Osteoblast (primary cell): Measurements from ENCODE around the gene TMEM45A. TPM values are rescaled to one million over a fixed set of nuclear protein-coding genes. Genes with fewer than 3 reads are reported as not detected.

Experiments used
- DNase-seq: peaks from one replicate; pipeline ENCODE4 v3.0.0; 2011; ENCODE audit warnings: low spot score, mixed read lengths; ENCODE audit not compliant: insufficient read length; ENCODE audit errors: missing footprints
- H2AFZ ChIP-seq: 2 replicates; pipeline ENCODE4 v1.6.0; 2011; ENCODE audit warnings: mild to moderate bottlenecking, low read length
- H3K27ac ChIP-seq: 2 replicates; pipeline ENCODE4 v1.5.1; 2011; ENCODE audit warnings: mild to moderate bottlenecking, low read depth, low read length, moderate library complexity
- H3K27me3 ChIP-seq: 2 replicates; pipeline ENCODE4 v1.6.0; 2012; ENCODE audit warnings: mild to moderate bottlenecking, control low read depth, inconsistent platforms, low read length, moderate library complexity; ENCODE audit not compliant: insufficient read depth
- H3K36me3 ChIP-seq: 2 replicates; pipeline ENCODE4 v1.5.1; 2011; ENCODE audit warnings: mild to moderate bottlenecking, low read length, control low read depth, moderate library complexity; ENCODE audit not compliant: insufficient read depth
- H3K4me1 ChIP-seq: 2 replicates; pipeline ENCODE4 v1.5.1; 2011; ENCODE audit warnings: mild to moderate bottlenecking, low read length, control low read depth, moderate library complexity; ENCODE audit not compliant: insufficient read depth
- H3K4me2 ChIP-seq: 2 replicates; pipeline ENCODE4 v1.6.0; 2011; ENCODE audit warnings: mild to moderate bottlenecking, low read length; ENCODE audit not compliant: insufficient read depth
- H3K4me3 ChIP-seq: fragments of 200-600 bp; sonication (generic); 3 replicates; pipeline ENCODE4 v1.5.1; 2012; ENCODE audit warnings: mild to moderate bottlenecking, low read length, inconsistent platforms; ENCODE audit not compliant: insufficient read depth
- H3K79me2 ChIP-seq: 2 replicates; pipeline ENCODE4 v1.6.0; 2012; ENCODE audit warnings: mild to moderate bottlenecking, low read length, control low read depth, inconsistent platforms; ENCODE audit not compliant: insufficient read depth
- H3K9me3 ChIP-seq: 2 replicates; pipeline ENCODE4 v1.5.1; 2011; ENCODE audit warnings: low read depth, low read length, control low read depth
- H4K20me1 ChIP-seq: 2 replicates; pipeline ENCODE4 v1.6.0; 2012; ENCODE audit warnings: mild to moderate bottlenecking, low read length, control low read depth; ENCODE audit not compliant: insufficient read depth
- CTCF ChIP-seq: IDR thresholded peaks from 2 replicates; pipeline ENCODE4 v1.5.1; 2011; ENCODE audit warnings: mild to moderate bottlenecking, low read depth, low read length, moderate library complexity; ENCODE audit errors: extremely low read depth
- total RNA-seq: library from RNA; depleted of rRNA; stranded (reverse); fragments of >200 nt; gene quantifications from 2 replicates; pipeline ENCODE4 v1.2.3, GENCODE V29; 2012

TMEM45A gene
- total RNA-seq, 1 donor, result 35.5 TPM

DNA sequence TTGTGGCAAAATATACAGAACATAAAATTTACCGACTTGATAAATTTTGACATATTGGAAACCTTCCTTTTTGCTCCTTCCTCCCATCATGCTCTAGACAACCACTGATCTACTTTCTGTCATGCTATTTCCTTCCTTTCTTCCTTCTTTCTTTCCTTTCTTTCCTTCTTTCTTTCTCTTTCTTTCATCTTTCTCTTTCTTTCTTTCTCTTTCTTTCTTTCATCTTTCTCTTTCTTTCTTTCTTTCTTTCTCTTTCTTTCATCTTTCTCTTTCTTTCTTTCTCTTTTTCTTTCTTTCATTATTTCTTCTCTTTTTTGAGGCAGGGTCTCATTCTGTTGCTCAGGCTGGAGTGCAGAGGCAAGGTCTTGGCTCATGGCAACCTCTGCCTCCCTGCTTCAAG is 8.9 kb upstream of the TMEM45A start:
- DNase-seq, result no peak
- Histone ChIP-seq H3K9me3 (no peaks in the 10 kb centered on the region), H3K27me3 (peaks cover 36% of the 10 kb centered on the region), H4K20me1 (no peaks in the 10 kb centered on the region), H3K79me2 (no peaks in the 10 kb centered on the region), H3K27ac (no peak overlapping the region), H2AFZ (no peak overlapping the region), H3K36me3 (no peaks in the 10 kb centered on the region), H3K4me3 (no peak overlapping the region), H3K4me2 (no peak overlapping the region), H3K4me1 (no peaks in the 10 kb centered on the region)
- TF ChIP-seq CTCF, result no peak

DNA sequence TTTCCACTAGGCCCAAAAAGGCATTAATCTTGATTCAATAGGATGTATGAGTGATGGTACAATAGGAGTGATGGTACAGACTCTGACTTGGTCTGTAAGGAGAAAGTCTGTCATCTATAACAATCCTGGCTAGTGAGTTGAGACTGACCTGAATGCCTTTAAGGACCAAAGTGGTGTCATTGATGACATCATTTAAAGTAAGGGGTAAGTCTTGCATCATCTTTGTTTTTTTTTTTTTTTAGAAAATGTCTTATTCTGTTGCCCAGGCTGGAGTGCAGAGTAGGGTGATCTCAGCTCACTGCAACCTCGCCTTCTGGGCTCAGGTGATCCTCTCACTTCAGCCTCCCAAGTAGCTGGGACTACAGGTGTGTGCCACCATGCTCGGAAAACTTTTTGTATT is 5.6 kb upstream of the TMEM45A start:
- peaks cover 4% of the 10 kb centered on the region for H3K4me1 ChIP-seq
- H3K36me3 ChIP-seq, result no peaks in the 10 kb centered on the region
- H4K20me1 ChIP-seq, result no peaks in the 10 kb centered on the region
- H3K27ac ChIP-seq, result no peak overlapping the region
- peaks cover 17% of the 10 kb centered on the region for H3K27me3 ChIP-seq
- H2AFZ ChIP-seq, result no peak overlapping the region
- no peaks in the 10 kb centered on the region for H3K79me2 ChIP-seq
- no peaks in the 10 kb centered on the region for H3K9me3 ChIP-seq
- H3K4me3 ChIP-seq, result no peak overlapping the region
- DNase-seq, result no peak
- no peak overlapping the region for H3K4me2 ChIP-seq
- no peak for TF ChIP-seq CTCF

GRCh38 chr3:100489118-100489517 is 3.3 kb upstream of the TMEM45A start:
- no peak for DNase-seq
- no peaks in the 10 kb centered on the region for H4K20me1 ChIP-seq
- no peaks in the 10 kb centered on the region for H3K9me3 ChIP-seq
- no peak overlapping the region for H3K4me3 ChIP-seq
- peaks cover 10% of the 10 kb centered on the region for H3K27me3 ChIP-seq
- H3K27ac ChIP-seq, result no peak overlapping the region
- no peak for TF ChIP-seq CTCF
- H3K4me2 ChIP-seq, result no peak overlapping the region
- no peak overlapping the region for H2AFZ ChIP-seq
- H3K79me2 ChIP-seq, result no peaks in the 10 kb centered on the region
- H3K4me1 ChIP-seq, result peaks cover 14% of the 10 kb centered on the region
- H3K36me3 ChIP-seq, result no peaks in the 10 kb centered on the region

DNA sequence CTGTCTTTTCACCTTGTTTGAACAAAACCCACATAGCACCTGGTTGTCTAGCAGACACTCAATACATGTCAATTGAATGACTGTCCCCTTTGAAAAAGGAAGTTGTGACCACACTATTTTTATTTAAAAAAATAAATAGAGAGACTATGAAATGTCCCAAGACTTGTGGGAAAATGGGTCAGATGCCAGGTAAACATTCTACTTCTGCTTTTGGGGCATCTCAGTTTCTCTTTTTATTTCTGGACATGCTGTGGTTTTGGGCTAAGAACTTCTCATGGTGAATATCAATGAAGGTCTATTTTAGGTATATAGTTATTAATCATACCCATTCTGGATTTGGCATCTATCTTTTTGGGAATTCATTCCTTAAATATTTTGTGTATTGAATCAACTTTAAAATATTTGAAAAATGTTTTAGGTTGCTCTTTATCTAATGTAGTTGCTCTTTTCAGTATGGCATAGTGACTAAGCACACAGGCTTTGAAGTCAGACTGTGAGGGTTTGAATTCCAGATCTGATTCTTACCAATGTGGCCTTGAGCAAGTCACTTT is 4.4 kb downstream of the TMEM45A start:
- no peak for TF ChIP-seq CTCF
- Histone ChIP-seq H3K9me3 (no peaks in the 10 kb centered on the region), H2AFZ (no peak overlapping the region), H3K36me3 (no peaks in the 10 kb centered on the region), H3K27ac (no peak overlapping the region), H3K79me2 (peaks cover 5% of the 10 kb centered on the region), H3K27me3 (no peaks in the 10 kb centered on the region), H3K4me1 (peaks cover 20% of the 10 kb centered on the region), H3K4me2 (no peak overlapping the region), H4K20me1 (no peaks in the 10 kb centered on the region), H3K4me3 (no peak overlapping the region)
- DNase-seq, result no peak
